Naive thymus-derived CD8-positive, alpha-beta T cell (primary cell): ENCODE results near the gene ABLIM3. TPM values are rescaled to one million over a fixed set of nuclear protein-coding genes. Genes with fewer than 3 reads are reported as not detected.

Source experiments
- ATAC-seq, 2 donors: fragments of 150-1000 bp; cut with Tn5 transposase in 1 of 2; sonication (Bioruptor Pico), chemical (Tn5 transposase) in 1 of 2; 1 replicate in 1 of 2; 2 replicates in 1 of 2; pipeline ENCODE4 v1.10.0; 2021; ENCODE audit warnings: mild to moderate bottlenecking in 2 of 2, moderate library complexity in 2 of 2
- POLR2A ChIA-PET: fragments of 350-600 bp; sonication (Branson Sonifier 250); formaldehyde crosslinking; loops from one replicate; lab custom pipeline; 2021; ENCODE audit warnings: antibody characterized with exemption; lab: Charles Lee
- DNase-seq, 10 donors: peaks; one replicate each; pipeline versions ENCODE4 v3.0.0 to v3.0.0-alpha.2; 2020 to 2022
- H3K27ac Mint-ChIP-seq, 10 donors: one replicate each; pipeline ENCODE4 v1.8.0; 2020 to 2022; ENCODE audit warnings: mild to moderate bottlenecking in 10 of 10, mixed read lengths in 10 of 10, moderate library complexity in 4 of 10, inconsistent platforms in 1 of 10
- H3K27me3 Mint-ChIP-seq, 5 donors: one replicate each; pipeline ENCODE4 v1.8.0; 2021 to 2022; ENCODE audit warnings: mixed read lengths in 5 of 5
- H3K36me3 Mint-ChIP-seq, 3 donors: one replicate each; pipeline ENCODE4 v1.8.0; 2020 to 2022; ENCODE audit warnings: mixed read lengths in 3 of 3, mild to moderate bottlenecking in 2 of 3, inconsistent platforms in 1 of 3
- H3K4me1 Mint-ChIP-seq, 4 donors: one replicate each; pipeline ENCODE4 v1.8.0; 2021 to 2022; ENCODE audit warnings: mixed read lengths in 4 of 4
- H3K4me3 Mint-ChIP-seq, 10 donors: one replicate each; pipeline ENCODE4 v1.8.0; 2020 to 2022; ENCODE audit warnings: mild to moderate bottlenecking in 10 of 10, mixed read lengths in 10 of 10, moderate library complexity in 6 of 10, inconsistent platforms in 1 of 10
- H3K9me3 Mint-ChIP-seq, 9 donors: one replicate each; pipeline ENCODE4 v1.8.0; 2020 to 2022; ENCODE audit warnings: mixed read lengths in 9 of 9, mild to moderate bottlenecking in 3 of 9, inconsistent platforms in 1 of 9, moderate library complexity in 1 of 9
- polyA plus RNA-seq, 3 donors: library from polyadenylated mRNA; unstranded; fragments of 300-500 nt; fragmentation: Illumina TruSeq; gene quantifications; one replicate each; pipeline ENCODE4 v1.2.3, GENCODE V29; 2021
- total RNA-seq, 8 experiments: library from RNA in 2 of 8; stranded (reverse) in 2 of 8; gene quantifications; one replicate each; pipeline ENCODE4 v1.2.3 and lab custom pipeline; 2021 to 2026

ABLIM3 gene
- total and polyA plus RNA-seq, 5 experiments from 2014 or later = not detected

GRCh38 chr5:149294872-149295829 is 153.9 kb downstream of the ABLIM3 start:
- DNase-seq (peak in 4 of 10 donors; percentile 15 to 47 (median 29)), ATAC-seq (peak; percentile 68 to 69)
- H3K4me3 Mint-ChIP-seq = peak overlapping the region; percentile 12 to 89 (median 68)
- H3K9me3 Mint-ChIP-seq = no peaks in the 10 kb centered on the region
- POLR2A ChIA-PET = interaction anchor here (1.1 kb wide), 1 partner anchor 50 kb away, joined by 4 read pairs; the partner anchor contains the start of gene GRPEL2
- peak overlapping the region; percentile 23 to 94 (median 82) for H3K27ac Mint-ChIP-seq
- peaks cover 19 to 59% (median 45%) of the 10 kb centered on the region in 4 donors for H3K4me1 Mint-ChIP-seq
- no peaks in the 10 kb centered on the region for H3K36me3 Mint-ChIP-seq
- H3K27me3 Mint-ChIP-seq = peaks cover 0 to 3% (median 0%) of the 10 kb centered on the region in 5 donors

DNA sequence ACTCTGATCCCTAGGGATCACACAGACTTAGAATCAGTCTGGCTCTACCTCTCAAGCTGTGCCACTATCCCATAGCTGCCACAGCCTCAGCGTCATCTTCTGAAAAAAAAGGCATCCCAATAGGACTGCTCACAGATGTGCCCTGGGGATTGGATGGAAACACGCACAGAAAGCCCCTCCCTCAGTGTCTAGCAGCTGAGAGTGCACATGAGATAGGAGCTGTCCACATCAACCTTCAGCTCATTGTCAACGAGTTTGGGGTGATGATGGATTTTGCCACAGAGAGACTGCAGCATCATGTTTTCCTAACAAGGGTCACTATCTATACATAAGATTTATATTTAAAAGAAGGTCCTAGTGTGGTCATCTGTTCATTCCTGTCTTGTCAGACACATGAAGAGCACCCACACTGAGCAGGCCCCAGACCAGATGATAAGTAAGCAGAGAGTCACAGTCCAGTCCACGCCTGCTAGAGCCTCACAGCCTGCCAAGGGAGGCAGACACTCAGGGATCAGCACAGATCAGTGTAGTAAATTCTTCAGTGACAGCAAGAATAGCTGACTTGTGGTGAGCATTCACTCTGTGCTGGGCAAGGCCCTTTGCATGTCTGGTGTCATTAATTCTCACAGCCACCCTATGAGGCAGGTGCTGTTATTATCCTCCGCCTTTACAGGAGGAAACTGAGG is 156.2 kb downstream of the ABLIM3 start:
- no peak for DNase-seq
- Mint-ChIP-seq H3K9me3 (no peaks in the 10 kb centered on the region), H3K4me1 (peaks cover 19 to 59% (median 45%) of the 10 kb centered on the region in 4 donors), H3K36me3 (no peaks in the 10 kb centered on the region), H3K27me3 (peaks cover 0 to 2% (median 0%) of the 10 kb centered on the region in 5 donors), H3K27ac (peak overlapping the region in 9 of 10 donors; percentile 43 to 89 (median 85)), H3K4me3 (peak overlapping the region in 4 of 10 donors; percentile 42 to 68 (median 61))
- no peak for ATAC-seq
- POLR2A ChIA-PET = interaction anchor here (0.9 to 1.2 kb wide), 3 partner anchors 24 to 57 kb away, joined by 3 read pairs; partner anchors contain the start of gene GRPEL2

DNA sequence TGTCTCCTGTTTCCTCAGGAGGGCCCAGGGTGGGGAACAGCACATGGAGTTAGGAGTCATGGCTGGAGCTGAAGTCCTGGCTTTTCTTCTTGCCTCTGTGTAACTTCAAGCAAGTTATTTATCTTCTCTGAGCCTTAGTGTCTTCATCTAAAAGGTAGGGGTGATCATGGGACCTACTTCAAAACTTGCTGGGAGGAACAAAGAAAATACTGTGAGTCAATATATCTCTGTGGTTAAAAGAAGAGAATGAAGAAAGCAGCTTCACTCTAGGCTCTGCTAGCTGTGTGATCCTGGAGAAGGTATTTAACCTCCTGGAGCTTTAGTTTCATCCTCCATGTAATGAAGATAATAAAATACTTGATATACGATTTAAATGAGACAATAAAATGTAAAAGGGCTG is 156.9 kb downstream of the ABLIM3 start:
- Mint-ChIP-seq H3K9me3 (no peaks in the 10 kb centered on the region), H3K27ac (peak overlapping the region; percentile 2 to 89 (median 86)), H3K27me3 (peaks cover 0 to 2% (median 0%) of the 10 kb centered on the region in 5 donors), H3K4me3 (peak overlapping the region in 8 of 10 donors; percentile 1 to 74 (median 57)), H3K4me1 (peaks cover 19 to 59% (median 45%) of the 10 kb centered on the region in 4 donors), H3K36me3 (no peaks in the 10 kb centered on the region)
- DNase-seq = peak in 3 of 10 donors; percentile 24 to 55 (median 50)
- POLR2A ChIA-PET = interaction anchor here (0.6 to 1.2 kb wide), 4 partner anchors 15 to 58 kb away, joined by 3 to 4 read pairs (median 3); partner anchors contain the start of gene GRPEL2
- peak; percentile 73 to 83 for ATAC-seq

GRCh38 chr5:149298842-149299404 is 157.6 kb downstream of the ABLIM3 start:
- H3K27me3 Mint-ChIP-seq = peaks cover 0 to 2% (median 0%) of the 10 kb centered on the region in 5 donors
- POLR2A ChIA-PET = interaction anchor here (0.6 to 1.2 kb wide), 4 partner anchors 14 to 223 kb away, joined by 3 to 4 read pairs (median 3); partner anchors contain the start of gene GRPEL2

GRCh38 chr5:149299451-149300054 is 158.3 kb downstream of the ABLIM3 start:
- Mint-ChIP-seq H3K4me1 (peaks cover 15 to 55% (median 42%) of the 10 kb centered on the region in 4 donors), H3K9me3 (no peaks in the 10 kb centered on the region), H3K27me3 (peaks cover 0 to 4% (median 0%) of the 10 kb centered on the region in 5 donors), H3K36me3 (no peaks in the 10 kb centered on the region), H3K4me3 (peak overlapping the region in 4 of 10 donors; percentile 10 to 50 (median 37)), H3K27ac (peak overlapping the region in 6 of 10 donors; percentile 8 to 79 (median 30))
- POLR2A ChIA-PET = interaction anchor here (0.6 kb wide), 1 partner anchor 222 kb away, joined by 3 read pairs; no protein-coding TSS in a partner anchor
- no peak for ATAC-seq
- no peak for DNase-seq

More at GRCh38 chr5:149298842-149299404, 157.6 kb downstream of the ABLIM3 start:
- H3K36me3 Mint-ChIP-seq = no peaks in the 10 kb centered on the region
- DNase-seq (no peak), ATAC-seq (no peak)
- H3K9me3 Mint-ChIP-seq = no peaks in the 10 kb centered on the region
- H3K4me1 Mint-ChIP-seq = peaks cover 19 to 59% (median 45%) of the 10 kb centered on the region in 4 donors
- peak overlapping the region in 7 of 10 donors; percentile 9 to 74 (median 36) for H3K4me3 Mint-ChIP-seq
- H3K27ac Mint-ChIP-seq = peak overlapping the region in 9 of 10 donors; percentile 3 to 89 (median 62)

DNA sequence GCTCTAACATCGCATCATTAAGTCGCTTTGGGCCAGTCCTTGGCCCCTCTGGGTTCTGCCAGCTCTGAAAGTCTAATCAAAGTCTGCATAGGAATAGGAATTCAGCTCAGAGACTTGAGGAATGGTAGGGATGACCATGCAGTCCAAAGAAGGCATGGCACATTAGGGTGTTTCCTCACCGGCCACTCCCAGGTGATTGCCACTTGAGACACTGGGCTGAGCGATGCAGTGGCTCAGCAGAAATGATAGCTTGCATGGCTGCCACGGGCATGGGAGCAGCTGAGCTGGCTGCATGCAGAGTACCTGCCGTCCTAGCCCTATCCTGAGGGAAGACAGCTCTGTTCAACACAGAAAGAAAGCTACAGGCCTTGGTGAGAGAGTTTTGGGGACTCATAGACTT is 159.1 kb downstream of the ABLIM3 start:
- H3K27me3 Mint-ChIP-seq = peaks cover 0 to 4% (median 0%) of the 10 kb centered on the region in 5 donors
- ATAC-seq (no peak), DNase-seq (no peak)
- peaks cover 9 to 46% (median 34%) of the 10 kb centered on the region in 4 donors for H3K4me1 Mint-ChIP-seq
- no peaks in the 10 kb centered on the region for H3K36me3 Mint-ChIP-seq
- peak overlapping the region in 3 of 10 donors; percentile 19 to 27 (median 22) for H3K27ac Mint-ChIP-seq
- POLR2A ChIA-PET = interaction anchor here (0.5 kb wide), 1 partner anchor 109 kb away, joined by 4 read pairs; no protein-coding TSS in a partner anchor
- peak overlapping the region in 1 of 10 donors; percentile 27 for H3K4me3 Mint-ChIP-seq
- no peaks in the 10 kb centered on the region for H3K9me3 Mint-ChIP-seq

GRCh38 chr5:149301049-149301743 is 159.9 kb downstream of the ABLIM3 start:
- no peak overlapping the region for H3K4me3 Mint-ChIP-seq
- H3K27me3 Mint-ChIP-seq = peaks cover 0 to 4% (median 0%) of the 10 kb centered on the region in 5 donors
- H3K27ac Mint-ChIP-seq = peak overlapping the region in 2 of 10 donors; percentile 11 to 20
- H3K9me3 Mint-ChIP-seq = no peaks in the 10 kb centered on the region
- no peak for ATAC-seq
- peaks cover 8 to 39% (median 29%) of the 10 kb centered on the region in 4 donors for H3K4me1 Mint-ChIP-seq
- DNase-seq = no peak
- POLR2A ChIA-PET = no interaction called here
- H3K36me3 Mint-ChIP-seq = no peaks in the 10 kb centered on the region

DNA sequence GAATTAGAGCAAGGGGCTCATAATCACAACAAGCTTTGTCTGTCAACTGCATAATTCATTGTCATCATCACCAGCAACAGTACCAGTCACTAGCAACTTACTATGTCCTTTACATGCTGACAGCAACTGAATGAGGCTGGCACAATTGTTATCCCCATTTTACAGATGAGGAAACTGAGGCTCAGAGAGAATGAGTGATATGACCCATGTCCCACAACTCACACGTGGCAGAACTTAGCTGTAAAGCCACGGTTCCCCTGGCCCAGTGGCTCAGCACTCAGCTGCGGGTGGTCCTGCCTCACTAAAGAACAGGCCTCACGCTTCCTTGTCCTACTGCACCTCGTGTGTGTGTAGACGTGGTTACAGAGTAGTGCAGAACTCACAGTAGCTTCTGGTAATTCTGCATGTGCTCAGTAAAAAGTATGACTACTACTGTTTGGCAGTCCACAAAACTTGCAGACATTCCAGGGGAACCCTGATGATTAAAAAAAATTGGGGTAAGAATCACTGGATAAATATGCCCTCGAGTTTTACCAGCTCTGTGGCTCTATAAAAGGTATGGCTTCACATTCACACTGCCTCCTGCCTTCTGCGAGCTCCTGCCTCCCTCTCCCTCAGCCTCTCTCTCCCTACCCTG is 160.6 kb downstream of the ABLIM3 start:
- Mint-ChIP-seq H3K36me3 (no peaks in the 10 kb centered on the region), H3K27ac (peak overlapping the region in 3 of 10 donors; percentile 11 to 31 (median 20))
- no peak for ATAC-seq

GRCh38 chr5:149302641-149303040 is 161.3 kb downstream of the ABLIM3 start:
- POLR2A ChIA-PET = no interaction called here
- no peaks in the 10 kb centered on the region for H3K36me3 Mint-ChIP-seq

More for the DNA sequence above, 160.6 kb downstream of the ABLIM3 start:
- peaks cover 0 to 4% (median 0%) of the 10 kb centered on the region in 5 donors for H3K27me3 Mint-ChIP-seq
- no peaks in the 10 kb centered on the region for H3K9me3 Mint-ChIP-seq
- no peak for DNase-seq
- peaks cover 8 to 32% (median 23%) of the 10 kb centered on the region in 4 donors for H3K4me1 Mint-ChIP-seq
- POLR2A ChIA-PET = no interaction called here
- no peak overlapping the region for H3K4me3 Mint-ChIP-seq

DNA sequence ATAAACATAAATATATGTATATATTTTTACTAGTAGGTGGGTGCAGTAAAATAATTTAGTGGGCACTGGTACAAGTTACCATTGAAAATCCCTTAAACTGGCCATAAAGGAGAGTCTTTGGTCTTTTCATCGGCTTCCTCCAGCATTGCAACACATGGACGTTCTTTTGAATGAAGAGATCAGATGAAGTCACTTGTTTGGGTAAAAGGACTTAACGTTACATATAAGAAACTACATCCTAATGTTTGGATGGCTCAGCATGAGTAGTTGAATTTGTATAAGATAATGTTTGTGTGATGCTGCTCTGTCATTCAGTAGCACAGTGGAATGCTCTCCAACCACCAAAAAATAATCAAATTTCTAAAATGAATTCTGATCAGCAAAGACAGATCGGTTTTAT is 161.9 kb downstream of the ABLIM3 start:
- Mint-ChIP-seq H3K4me1 (peaks cover 5 to 19% (median 17%) of the 10 kb centered on the region in 4 donors), H3K27me3 (peaks cover 0 to 4% (median 0%) of the 10 kb centered on the region in 5 donors), H3K36me3 (no peaks in the 10 kb centered on the region), H3K27ac (no peak overlapping the region), H3K9me3 (no peaks in the 10 kb centered on the region), H3K4me3 (no peak overlapping the region)
- DNase-seq (no peak), ATAC-seq (no peak)
- POLR2A ChIA-PET = no interaction called here

More at GRCh38 chr5:149302641-149303040, 161.3 kb downstream of the ABLIM3 start:
- Mint-ChIP-seq H3K4me1 (peaks cover 8 to 24% (median 22%) of the 10 kb centered on the region in 4 donors), H3K27ac (peak overlapping the region in 1 of 10 donors; percentile 49), H3K9me3 (no peaks in the 10 kb centered on the region), H3K4me3 (no peak overlapping the region), H3K27me3 (peaks cover 0 to 4% (median 0%) of the 10 kb centered on the region in 5 donors)
- ATAC-seq = no peak
- DNase-seq = no peak
